Body of pancreas (tissue), 4 donors: Measurements from ENCODE around the gene STMP1. TPM values are rescaled to one million over a fixed set of nuclear protein-coding genes. Genes with fewer than 3 reads are reported as not detected.

Experiments used
- ATAC-seq: fragments of 150-250 bp; one replicate; pipeline ENCODE4 v1.9.1; 2016
- DNase-seq, 4 donors: peaks; one replicate each; pipeline ENCODE4 v3.0.0-alpha.2; 2019
- H3K27ac ChIP-seq, 4 donors: fragments of 200-600 bp; sonication (generic); 1 replicate in 3 of 4; 2 replicates in 1 of 4; pipeline versions ENCODE4 v1.5.1 to v1.6.1; 2016 to 2019; ENCODE audit warnings: mild to moderate bottlenecking in 1 of 4, mixed read lengths in 1 of 4, moderate library complexity in 1 of 4
- H3K27me3 ChIP-seq, 2 donors: fragments of 200-600 bp; sonication (generic); one replicate each; pipeline ENCODE4 v1.6.0; 2016; ENCODE audit warnings: mild to moderate bottlenecking in 1 of 2
- H3K36me3 ChIP-seq, 2 donors: fragments of 200-600 bp; sonication (generic); replicated peaks in 1 of 2; 2 replicates each; pipeline ENCODE4 v1.5.1; 2016; ENCODE audit warnings: low read depth in 2 of 2; ENCODE audit not compliant: insufficient read depth in 1 of 2
- H3K4me1 ChIP-seq: fragments of 200-600 bp; sonication (generic); one replicate; pipeline ENCODE4 v1.6.0; 2016
- H3K4me3 ChIP-seq, 2 donors: fragments of 200-600 bp; sonication (generic); 1 replicate in 1 of 2; 2 replicates in 1 of 2; pipeline ENCODE4 v1.5.1; 2016 to 2019
- H3K9me3 ChIP-seq, 3 donors: fragments of 200-600 bp; sonication (generic); 1 replicate in 2 of 3; 2 replicates in 1 of 3; pipeline ENCODE4 v1.5.1; 2016
- CTCF ChIP-seq, 7 experiments: fragments of 450-650 bp in 4 of 7; fragments of 200-600 bp in 3 of 7; sonication (generic) in 3 of 7; IDR thresholded peaks; one replicate each; pipeline ENCODE4 v1.5.1; 2016 to 2019; ENCODE audit warnings: antibody characterized with exemption in 7 of 7
- POLR2A ChIP-seq, 3 donors: fragments of 450-650 bp; IDR thresholded peaks; one replicate each; pipeline ENCODE4 v1.6.1; 2016; ENCODE audit warnings: antibody characterized with exemption in 3 of 3, mild to moderate bottlenecking in 2 of 3
- WGBS, 2 donors: methylation state at CpG; one replicate each; pipeline ENCODE4 v1.1.5; 2017; 5-methylcytosine and 5-hydroxymethylcytosine counted together
- intact Hi-C: fragments of 100-400 bp; cut with DNase I; formaldehyde crosslinking; loops from one replicate; pipeline ENCODE4 v1.15.1; 2023
- total RNA-seq, 2 donors: library from RNA; depleted of rRNA; stranded (reverse); fragments of >200 nt; gene quantifications; one replicate each; pipeline ENCODE4 v1.1.0, GENCODE V29; 2016

Gene STMP1
- total RNA-seq, 2 donors from 2014 or later = 10.5 to 15.6 TPM

GRCh38 chr7:135708041-135708440 is 45.7 kb downstream of the STMP1 start:
- Histone ChIP-seq H3K27me3 (no peaks in the 10 kb centered on the region), H3K9me3 (no peaks in the 10 kb centered on the region), H3K4me3 (no peak overlapping the region), H3K27ac (no peak overlapping the region), H3K4me1 (no peaks in the 10 kb centered on the region), H3K36me3 (no peaks in the 10 kb centered on the region)
- WGBS, 2 donors = 85 to 88% methylated on average over 11 to 14 of the region's 14 CpGs
- ATAC-seq = no peak
- intact Hi-C loops = no loop called here
- DNase-seq = no peak
- TF ChIP-seq CTCF (IDR thresholded peaks at IDR 0.05) (no peak), POLR2A (IDR thresholded peaks at IDR 0.05) (no peak)

GRCh38 chr7:135709508-135709907 is 47.2 kb downstream of the STMP1 start:
- no peaks in the 10 kb centered on the region for H3K9me3 ChIP-seq
- no peaks in the 10 kb centered on the region for H3K4me1 ChIP-seq
- ATAC-seq (no peak), DNase-seq (no peak)
- H3K4me3 ChIP-seq = no peak overlapping the region
- TF ChIP-seq CTCF (IDR thresholded peaks at IDR 0.05) (no peak), POLR2A (IDR thresholded peaks at IDR 0.05) (no peak)
- intact Hi-C loops = no loop called here
- H3K36me3 ChIP-seq = no peaks in the 10 kb centered on the region
- no peaks in the 10 kb centered on the region for H3K27me3 ChIP-seq
- H3K27ac ChIP-seq = no peak overlapping the region
- WGBS, 2 donors = 80 to 89% methylated on average over 3 of the region's 3 CpGs

DNA sequence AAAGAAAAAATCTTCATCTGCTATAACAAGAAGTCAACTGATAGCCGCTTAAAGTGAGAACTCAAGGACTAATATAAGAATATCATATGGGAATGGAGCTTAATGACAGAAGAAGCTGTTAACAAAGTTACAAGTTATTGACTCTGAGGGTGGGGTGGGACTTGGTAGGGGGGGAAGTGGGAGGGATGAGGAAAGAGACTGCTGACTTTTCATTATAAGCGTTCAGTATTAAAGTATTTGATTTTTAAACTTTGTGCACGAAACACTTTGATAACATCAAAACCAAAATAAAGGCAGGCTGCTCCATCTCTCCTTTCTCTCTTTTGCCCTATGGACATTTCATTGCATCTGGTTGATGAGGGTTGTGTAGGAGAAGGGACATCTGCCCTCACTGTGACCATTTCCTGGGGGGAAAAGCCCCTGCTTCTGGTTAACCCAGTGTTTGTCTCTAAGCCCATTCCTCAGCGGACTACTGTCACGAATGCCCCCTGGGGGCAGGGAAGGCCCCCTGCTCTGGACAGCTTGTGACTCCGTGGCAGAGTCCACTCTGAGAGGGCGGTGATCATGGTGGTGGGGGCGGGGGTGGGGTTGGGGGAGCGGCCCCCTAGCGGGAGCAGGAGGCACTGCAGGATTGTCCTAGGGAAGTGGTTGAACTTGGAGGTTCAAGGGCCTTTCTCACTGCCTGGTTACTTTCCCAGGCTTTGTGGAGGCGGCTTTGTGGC is 48.3 kb downstream of the STMP1 start:
- DNase-seq (no peak), ATAC-seq (no peak)
- H3K4me1 ChIP-seq = no peaks in the 10 kb centered on the region
- intact Hi-C loops = no loop called here
- no peaks in the 10 kb centered on the region for H3K9me3 ChIP-seq
- no peak for TF ChIP-seq POLR2A (IDR thresholded peaks at IDR 0.05)
- peak in 5 of 7 experiments; percentile 6 to 69 (median 29) for TF ChIP-seq CTCF (IDR thresholded peaks at IDR 0.05)
- no peaks in the 10 kb centered on the region for H3K36me3 ChIP-seq
- H3K27ac ChIP-seq = no peak overlapping the region
- H3K27me3 ChIP-seq = no peaks in the 10 kb centered on the region
- 28 to 66% methylated on average over 4 to 11 of the region's 11 CpGs for WGBS, 2 donors
- no peak overlapping the region for H3K4me3 ChIP-seq

DNA sequence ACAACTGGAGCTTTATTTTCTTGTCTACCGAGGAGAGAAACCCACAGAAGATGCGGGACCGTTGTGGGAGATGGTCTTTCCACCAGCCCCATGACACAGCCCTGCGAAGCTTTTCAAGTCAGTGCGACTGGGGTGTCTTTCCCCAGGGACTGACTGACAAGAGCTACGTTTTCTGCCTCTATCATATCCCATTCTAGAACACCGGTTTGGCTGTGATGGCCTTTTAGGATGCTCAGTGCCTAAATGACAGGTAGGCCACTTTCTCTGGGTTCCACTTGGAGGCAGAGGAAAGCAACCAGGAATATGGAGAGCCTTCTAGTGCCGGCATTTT is 48.8 kb downstream of the STMP1 start:
- H3K27me3 ChIP-seq = no peaks in the 10 kb centered on the region
- 53 to 56% methylated on average over 8 of the region's 8 CpGs for WGBS, 2 donors
- TF ChIP-seq CTCF (IDR thresholded peaks at IDR 0.05) (no peak), POLR2A (IDR thresholded peaks at IDR 0.05) (no peak)
- intact Hi-C loops = no loop called here
- H3K27ac ChIP-seq = no peak overlapping the region
- no peaks in the 10 kb centered on the region for H3K4me1 ChIP-seq
- no peak for DNase-seq
- H3K36me3 ChIP-seq = no peaks in the 10 kb centered on the region
- H3K9me3 ChIP-seq = no peaks in the 10 kb centered on the region
- no peak for ATAC-seq
- no peak overlapping the region for H3K4me3 ChIP-seq

GRCh38 chr7:135712182-135712782 is 50.0 kb downstream of the STMP1 start:
- no peak for ATAC-seq
- WGBS, 2 donors = 52 to 66% methylated on average over 4 of the region's 4 CpGs

More at GRCh38 chr7:135712182-135712782, 50.0 kb downstream of the STMP1 start:
- Histone ChIP-seq H3K4me1 (no peaks in the 10 kb centered on the region), H3K27me3 (no peaks in the 10 kb centered on the region), H3K4me3 (no peak overlapping the region), H3K27ac (no peak overlapping the region), H3K9me3 (no peaks in the 10 kb centered on the region), H3K36me3 (no peaks in the 10 kb centered on the region)
- intact Hi-C loops = no loop called here
- TF ChIP-seq POLR2A (IDR thresholded peaks at IDR 0.05) = no peak
- no peak for TF ChIP-seq CTCF (IDR thresholded peaks at IDR 0.05)
- no peak for DNase-seq
